Fibroblast of skin of scalp (primary cell): ENCODE data around the gene RNF175. TPM values are rescaled to one million over a fixed set of nuclear protein-coding genes. Genes with fewer than 3 reads are reported as not detected.

ENCODE experiments used
- DNase-seq: peaks from one replicate; pipeline ENCODE4 v3.0.0-alpha.2; 2013
- polyA plus RNA-seq, 2 experiments: library from polyadenylated mRNA; unstranded; fragments of 120-200 nt; gene quantifications; one replicate each; pipeline ENCODE4 v1.2.1, GENCODE V29; 2013; ENCODE audit not compliant: insufficient read length in 2 of 2

The RNF175 gene
- polyA plus RNA-seq (2013, experiment 1 of 2; ENCODE audit: insufficient read length), result 0.22 TPM
- 0.20 TPM for polyA plus RNA-seq (2013, experiment 2 of 2; ENCODE audit: insufficient read length)

GRCh38 chr4:153759407-153760316 is at the start of gene RNF175:
Gene RNF175 (minus strand): TSS chr4:153760024. CDS start chr4:153759862, 162 bp downstream.
- peak; percentile 14 for DNase-seq

- DNase-seq, result no peak
Measured at GRCh38 chr4:153809307-153809706, 49.5 kb upstream of the RNF175 start.

- no peak for DNase-seq
Measured at GRCh38 chr4:153808175-153808574, 48.4 kb upstream of the RNF175 start.

GRCh38 chr4:153806073-153806472 is 46.2 kb upstream of the RNF175 start:
- no peak for DNase-seq

GRCh38 chr4:153804722-153805121 is 44.9 kb upstream of the RNF175 start:
- no peak for DNase-seq

GRCh38 chr4:153799694-153800074 is 39.9 kb upstream of the RNF175 start:
- DNase-seq, result no peak

GRCh38 chr4:153798901-153799693 is 39.3 kb upstream of the RNF175 start:
- no peak for DNase-seq

GRCh38 chr4:153798420-153798819 is 38.6 kb upstream of the RNF175 start:
- DNase-seq, result peak; percentile 48

- DNase-seq, result no peak
Measured at GRCh38 chr4:153794006-153794405, 34.2 kb upstream of the RNF175 start.

GRCh38 chr4:153792618-153793247 is 32.9 kb upstream of the RNF175 start:
- no peak for DNase-seq

GRCh38 chr4:153791746-153792617 is 32.2 kb upstream of the RNF175 start:
- DNase-seq, result peak; percentile 70

GRCh38 chr4:153790962-153791551 is 31.2 kb upstream of the RNF175 start:
- DNase-seq, result peak; percentile 31

GRCh38 chr4:153790500-153790865 is 30.7 kb upstream of the RNF175 start:
- no peak for DNase-seq

- peak; percentile 22 for DNase-seq
Measured at GRCh38 chr4:153789741-153790499, 30.1 kb upstream of the RNF175 start.

- no peak for DNase-seq
Measured at GRCh38 chr4:153788413-153789276, 28.8 kb upstream of the RNF175 start, which contains the start of gene SFRP2. Gene SFRP2 (minus strand): TSS chr4:153789083. CDS start chr4:153788835, 248 bp downstream.

- DNase-seq, result no peak
Measured at GRCh38 chr4:153788051-153788412, 28.2 kb upstream of the RNF175 start.

GRCh38 chr4:153787575-153787974 is 27.8 kb upstream of the RNF175 start:
- DNase-seq, result no peak

- DNase-seq, result no peak
Measured at GRCh38 chr4:153787061-153787560, 27.3 kb upstream of the RNF175 start.
